Cortex of kidney (tissue), 1 donor: Measurements from ENCODE around the gene RAB6A.

Source experiments
- DNase-seq: peaks from one replicate; lab custom pipeline; 2025; lab: John Stamatoyannopoulos, UW

The RAB6A gene

DNA sequence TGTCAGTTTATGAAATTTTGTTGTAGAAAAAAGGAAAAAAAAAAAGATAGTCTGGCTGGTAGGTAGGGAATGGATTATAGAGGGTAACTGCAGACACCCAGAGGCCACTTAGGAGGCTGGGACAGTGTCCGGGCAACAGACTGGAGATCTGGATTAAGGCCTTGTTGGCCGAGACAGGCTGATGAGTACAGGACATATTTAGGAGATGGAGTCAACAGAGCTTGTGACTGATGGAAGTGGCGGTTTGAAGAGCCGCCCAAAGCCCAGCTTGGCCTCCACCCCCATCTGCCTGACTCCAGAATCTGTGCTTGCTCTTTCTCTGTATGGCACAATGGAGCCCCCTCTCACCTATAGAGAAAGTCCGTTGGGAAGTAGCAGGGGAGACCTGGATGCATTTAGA is 106.9 kb downstream of the RAB6A start:
- no peak for DNase-seq

GRCh38 chr11:73652856-73653559 is 107.9 kb downstream of the RAB6A start:
- DNase-seq: no peak

DNA sequence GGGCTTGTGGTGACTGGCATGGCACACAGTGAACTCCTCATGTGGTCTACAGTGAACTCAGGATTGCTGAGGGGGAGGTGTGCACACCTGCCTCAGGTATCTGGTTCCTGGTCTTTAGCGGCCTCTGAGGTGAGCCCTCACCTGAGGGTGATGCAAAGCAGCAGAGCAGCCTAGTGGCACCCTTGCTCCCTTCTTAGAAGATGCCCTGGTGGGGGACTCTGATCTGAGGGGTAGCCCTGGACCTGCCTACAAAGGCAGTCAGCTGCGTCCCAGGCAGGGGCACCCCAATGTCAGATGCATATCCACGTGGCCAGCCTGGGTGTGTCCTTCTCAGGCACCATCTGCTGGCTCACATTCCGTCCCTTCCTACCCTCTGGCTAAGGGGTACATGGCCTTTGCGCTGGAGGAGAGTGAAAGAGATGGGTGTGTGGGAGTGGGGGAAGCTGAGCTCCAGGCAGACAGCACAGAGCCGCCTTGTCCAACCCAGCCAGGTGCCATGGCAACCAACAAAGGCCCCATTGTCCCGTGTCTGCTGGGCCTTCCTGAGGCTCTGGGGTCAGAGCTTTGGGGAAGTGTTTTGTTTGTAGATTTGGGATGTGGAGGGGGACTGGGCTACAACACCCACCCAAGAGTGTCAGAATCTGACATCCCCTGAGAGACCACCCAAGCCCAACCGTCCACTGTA is 108.7 kb downstream of the RAB6A start:
- DNase-seq: no peak

DNA sequence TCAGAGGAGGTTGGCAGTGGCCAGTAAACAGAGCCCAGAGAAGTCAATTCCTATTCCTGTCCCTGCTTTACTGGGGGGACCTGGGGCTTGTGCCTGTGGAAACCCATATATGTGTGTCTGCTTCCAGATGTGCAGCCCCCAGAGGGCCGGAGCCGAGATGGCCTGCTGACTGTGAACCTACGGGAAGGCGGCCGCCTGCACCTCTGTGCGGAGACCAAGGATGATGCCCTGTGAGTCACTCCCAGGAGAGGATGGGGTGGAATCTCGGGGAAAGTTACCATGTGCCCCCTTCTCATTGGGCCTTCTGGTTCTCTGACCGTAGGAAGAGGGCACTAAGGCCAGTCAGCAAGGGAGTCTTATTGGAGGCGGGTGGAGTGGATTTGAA is 109.2 kb downstream of the RAB6A start:
- DNase-seq: no peak

- DNase-seq: no peak
Measured at GRCh38 chr11:73651252-73651651, 109.6 kb downstream of the RAB6A start.

GRCh38 chr11:73650400-73650799 is 110.5 kb downstream of the RAB6A start:
- no peak for DNase-seq

- no peak for DNase-seq
Measured at GRCh38 chr11:73649206-73649605, 111.7 kb downstream of the RAB6A start.

GRCh38 chr11:73648571-73649046 is 112.3 kb downstream of the RAB6A start:
- DNase-seq: no peak

DNA sequence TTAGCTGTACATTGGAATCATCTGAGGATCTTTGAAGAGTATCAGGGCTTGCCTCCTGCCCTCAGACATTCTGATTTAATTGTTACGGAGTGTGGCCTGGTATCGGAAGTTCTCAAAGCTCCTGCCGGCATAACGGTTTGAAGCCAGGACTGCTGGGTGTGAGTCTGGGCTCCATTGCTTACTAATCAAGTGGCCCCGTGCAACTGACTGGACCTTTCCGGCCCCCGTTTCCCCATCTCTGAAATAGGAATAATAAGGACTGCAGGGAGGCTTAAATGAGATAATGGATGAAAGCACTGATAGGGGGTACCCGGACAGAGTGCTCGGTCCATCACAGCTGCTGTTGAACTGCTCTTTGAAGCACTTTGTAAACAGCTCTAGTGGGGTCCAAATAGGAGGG is 112.8 kb downstream of the RAB6A start:
- DNase-seq: no peak

DNA sequence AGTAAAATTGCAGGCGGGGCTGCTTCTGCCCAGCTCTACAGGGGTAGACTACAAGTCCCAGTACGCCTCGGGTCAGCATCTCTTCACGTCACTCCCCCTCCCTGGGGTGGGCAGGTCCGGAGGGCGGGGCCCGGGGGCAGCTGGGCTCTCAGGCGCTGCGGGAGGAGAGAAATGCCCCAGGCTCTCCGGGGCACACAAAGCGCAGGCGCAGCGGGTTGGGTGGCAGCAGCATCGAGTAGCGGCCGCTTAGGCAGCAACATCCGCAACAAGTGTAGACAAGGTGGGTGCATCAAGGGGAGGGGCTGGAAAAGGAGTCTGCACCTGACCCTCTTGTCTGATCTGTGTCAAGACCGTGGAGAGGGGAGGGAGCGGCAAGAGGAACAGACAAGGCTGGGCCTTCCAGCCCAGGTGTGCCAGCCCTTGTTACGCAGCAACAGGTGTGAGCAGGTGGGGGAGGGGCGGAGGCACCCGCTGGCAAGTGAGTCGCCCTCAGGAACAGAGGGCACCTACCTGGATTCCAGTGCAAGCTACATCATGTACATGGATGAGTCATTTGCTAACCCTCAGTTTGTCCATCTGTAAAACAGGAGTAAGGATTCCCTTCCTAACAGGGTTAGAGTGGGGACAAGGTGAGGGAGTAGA is 113.3 kb downstream of the RAB6A start:
- DNase-seq: no peak

- DNase-seq: no peak
Measured at GRCh38 chr11:73645972-73646631, 114.8 kb downstream of the RAB6A start, which contains the start of gene PLEKHB1. TSS of gene PLEKHB1 (plus strand) at chr11:73646581. CDS start at chr11:73646609, 28 bp downstream.

- DNase-seq: no peak
Measured at GRCh38 chr11:73645121-73645969, 115.5 kb downstream of the RAB6A start.

DNA sequence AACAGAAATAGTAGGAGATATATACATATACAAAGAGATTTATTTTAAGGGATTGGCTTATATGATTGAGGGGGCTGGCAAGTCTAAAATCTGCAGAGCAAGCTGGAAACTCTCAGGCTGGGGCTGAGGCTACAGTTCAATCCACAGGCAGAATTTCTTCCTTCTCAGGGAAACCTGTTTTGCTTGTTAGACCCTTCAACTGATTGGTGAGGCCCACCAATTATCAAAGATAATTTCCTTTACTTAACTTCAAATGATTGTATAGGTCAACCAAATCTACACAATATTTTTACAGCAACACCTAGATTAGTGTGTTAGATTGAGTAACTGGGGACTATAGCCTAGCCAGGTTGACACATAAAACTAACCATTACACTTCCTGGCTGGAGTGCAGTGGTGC is 119.2 kb downstream of the RAB6A start:
- no peak for DNase-seq

DNA sequence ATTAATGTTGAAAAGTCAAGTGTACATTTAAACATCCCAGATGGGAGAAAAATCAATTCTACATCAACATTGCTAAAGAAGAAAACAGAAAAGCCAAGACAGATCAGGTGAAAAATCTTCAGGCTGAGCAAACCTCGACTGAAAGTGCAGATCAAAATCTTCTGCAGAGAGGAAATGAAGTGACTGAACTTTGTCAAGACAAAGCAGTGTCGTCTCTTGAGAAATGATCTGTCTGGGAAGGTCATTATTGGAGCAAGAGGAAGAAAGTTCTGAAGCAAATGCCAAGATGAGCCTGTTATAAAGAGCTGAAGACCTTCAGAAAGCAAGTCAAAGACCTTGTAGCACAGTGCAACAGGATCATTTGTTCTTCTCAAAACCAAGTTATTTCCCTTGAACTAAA is 120.3 kb downstream of the RAB6A start:
- no peak for DNase-seq

DNA sequence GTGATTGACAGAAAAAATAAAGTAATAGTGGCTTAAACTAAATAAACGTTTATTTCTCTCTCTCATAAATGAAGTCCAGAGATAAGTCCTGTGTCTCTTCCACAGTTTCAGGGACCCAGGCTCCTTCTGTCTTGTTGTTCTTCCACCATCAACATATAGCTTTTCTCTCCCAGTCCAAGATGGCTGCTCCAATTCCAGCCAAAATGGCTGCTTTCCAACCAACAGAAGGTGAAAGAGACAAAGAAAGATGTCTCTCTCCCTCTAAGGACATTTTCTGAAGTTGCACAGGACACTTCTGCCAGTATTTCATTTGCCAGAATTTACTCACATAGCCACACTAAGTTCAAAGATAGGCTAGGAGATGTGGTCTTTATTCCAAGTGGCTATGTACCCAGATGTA is 123.9 kb downstream of the RAB6A start:
- DNase-seq: no peak

GRCh38 chr11:73636249-73636648 is 124.6 kb downstream of the RAB6A start:
- DNase-seq: no peak

- no peak for DNase-seq
Measured at GRCh38 chr11:73635721-73636120, 125.2 kb downstream of the RAB6A start.

- DNase-seq: no peak
Measured at GRCh38 chr11:73633999-73634398, 126.9 kb downstream of the RAB6A start.

- no peak for DNase-seq
Measured at GRCh38 chr11:73632996-73633395, 127.9 kb downstream of the RAB6A start.

GRCh38 chr11:73629907-73630306 is 131.0 kb downstream of the RAB6A start:
- DNase-seq: no peak

GRCh38 chr11:73625696-73626318 is 135.1 kb downstream of the RAB6A start:
- DNase-seq: no peak
